ENCODE results near the gene INSR.

Gene INSR

DNA sequence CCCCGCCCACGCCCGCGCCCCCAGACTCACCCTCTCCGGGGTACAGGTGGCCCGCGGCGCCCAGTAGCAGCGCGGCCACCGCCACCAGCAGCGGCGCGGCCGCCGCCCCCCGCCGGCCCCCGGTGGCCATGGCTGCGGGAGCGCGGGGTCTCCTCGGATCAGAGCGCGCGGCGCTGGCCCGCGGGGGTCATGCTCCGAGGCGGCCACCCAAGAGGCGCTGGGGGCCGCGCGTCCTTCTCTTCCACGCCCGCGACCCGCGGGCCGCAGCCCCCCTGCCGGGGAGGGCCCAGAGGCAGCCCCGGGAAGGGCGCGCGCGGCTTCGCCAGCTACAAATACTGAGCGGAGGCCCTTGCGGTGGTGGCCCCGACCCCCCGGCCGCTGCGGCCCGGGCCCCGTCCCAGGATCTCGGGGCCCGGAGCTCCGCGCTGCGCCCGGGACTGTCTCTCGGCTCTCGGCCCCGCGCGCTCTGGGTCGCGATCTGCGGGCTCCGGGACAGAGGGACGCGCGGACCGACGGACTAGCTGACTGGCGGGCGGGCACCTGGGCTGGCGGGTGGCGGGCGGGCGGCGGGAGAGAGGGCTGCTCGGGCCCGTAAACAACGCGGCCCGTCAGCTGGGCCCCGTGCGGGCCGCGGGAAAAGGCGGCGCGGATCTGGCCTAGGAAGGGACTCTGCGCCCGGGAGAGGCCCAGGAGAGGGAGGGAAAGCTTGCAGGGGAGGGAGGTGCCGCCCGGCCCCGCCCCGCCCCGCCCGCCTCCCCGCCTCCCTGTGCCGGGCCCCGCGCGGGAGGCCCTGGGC, at the start of gene INSR:
Gene INSR (minus strand): TSS at position 653 of the 796 bp plus-strand sequence. CDS start 523 bp downstream, at position 130.
- TF ChIP-seq JUND (IDR thresholded peaks at IDR 0.05; ENCODE audit: low read depth): no peak
- in situ Hi-C loops (cut with HindIII; ENCODE audit: low pct_unique_long_range_greater_than_20kb, low sequenced_read_pairs): no loop called here
- DNase-seq (ENCODE audit: low read depth in 1 of 2, low spot score in 1 of 2): peak; percentile 91 to 97

DNA sequence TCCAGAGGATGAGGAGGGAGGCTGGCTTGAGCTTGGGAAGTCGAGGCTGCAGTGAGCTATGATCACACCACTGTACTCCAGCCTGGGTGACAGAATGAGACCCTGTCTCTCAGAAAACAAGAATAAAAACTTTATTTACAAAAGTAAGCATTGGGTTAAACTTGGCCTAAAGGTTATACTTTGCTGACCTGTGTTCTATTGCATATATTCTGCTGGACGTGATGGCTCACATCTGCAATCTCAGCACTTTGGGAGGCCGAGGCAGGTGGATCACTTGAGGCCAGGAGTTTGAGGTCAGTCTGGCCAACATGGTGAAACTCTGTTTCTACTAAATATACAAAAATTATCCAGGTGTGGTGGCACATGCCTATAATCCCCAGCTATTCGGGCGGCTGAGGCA, 47.9 kb upstream of the INSR start:
- DNase-seq (ENCODE audit: low read depth in 1 of 2, low spot score in 1 of 2): no peak
- no peak for TF ChIP-seq JUND (IDR thresholded peaks at IDR 0.05; ENCODE audit: low read depth)
- in situ Hi-C loops (cut with HindIII; ENCODE audit: low pct_unique_long_range_greater_than_20kb, low sequenced_read_pairs): no loop called here

- no peak for TF ChIP-seq JUND (IDR thresholded peaks at IDR 0.05; ENCODE audit: low read depth)
- DNase-seq (ENCODE audit: low read depth in 1 of 2, low spot score in 1 of 2): peak in 1 of 2 experiments; percentile 69
- in situ Hi-C loops (cut with HindIII; ENCODE audit: low pct_unique_long_range_greater_than_20kb, low sequenced_read_pairs): no loop called here
Measured at GRCh38 chr19:7340959-7341837, 47.0 kb upstream of the INSR start.

DNA sequence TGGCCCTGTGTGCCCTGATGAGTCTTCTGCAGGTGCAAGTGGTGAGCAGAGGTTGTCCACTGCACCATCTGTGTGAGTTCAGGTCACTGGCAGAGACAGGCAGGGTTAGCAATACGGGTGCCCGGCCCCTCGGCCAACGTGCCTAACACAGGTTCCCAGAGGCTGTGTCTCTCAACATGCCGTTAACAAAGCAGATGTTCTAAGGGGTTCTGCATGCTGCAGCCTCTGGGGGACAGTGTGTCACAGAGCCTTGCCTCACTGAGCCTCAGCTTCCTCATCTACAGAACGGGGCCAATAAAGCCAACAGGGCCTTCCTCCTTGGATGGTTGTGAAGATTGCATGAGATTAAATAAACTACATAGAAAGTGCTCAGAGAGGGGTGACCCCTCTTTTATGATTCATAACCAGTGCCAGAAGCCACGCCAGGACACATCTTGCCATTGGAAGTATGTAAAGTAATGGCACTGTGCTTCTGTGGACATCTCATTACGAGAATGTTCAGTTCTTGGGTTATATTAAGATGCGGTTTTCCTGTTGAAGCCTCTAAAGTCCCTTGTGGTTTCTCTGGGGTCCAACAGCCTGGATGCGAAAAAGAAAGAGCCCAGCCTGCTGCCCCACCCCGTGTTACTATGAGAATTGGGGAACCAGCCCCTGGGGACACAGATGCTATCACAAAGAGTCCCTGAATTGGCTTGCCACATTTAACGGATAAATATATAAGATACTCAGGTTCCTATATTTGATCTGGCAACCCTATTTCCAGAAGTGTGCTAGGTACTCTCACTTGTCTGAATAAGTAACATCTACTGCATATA, 43.4 kb upstream of the INSR start:
- no peak for TF ChIP-seq JUND (IDR thresholded peaks at IDR 0.05; ENCODE audit: low read depth)
- no peak for DNase-seq (ENCODE audit: low read depth in 1 of 2, low spot score in 1 of 2)
- in situ Hi-C loops (cut with HindIII; ENCODE audit: low pct_unique_long_range_greater_than_20kb, low sequenced_read_pairs): no loop called here

- no peak for TF ChIP-seq JUND (IDR thresholded peaks at IDR 0.05; ENCODE audit: low read depth)
- DNase-seq (ENCODE audit: low read depth in 1 of 2, low spot score in 1 of 2): no peak
- in situ Hi-C loops (cut with HindIII; ENCODE audit: low pct_unique_long_range_greater_than_20kb, low sequenced_read_pairs): no loop called here
Measured at GRCh38 chr19:7336321-7336973, 42.2 kb upstream of the INSR start.

DNA sequence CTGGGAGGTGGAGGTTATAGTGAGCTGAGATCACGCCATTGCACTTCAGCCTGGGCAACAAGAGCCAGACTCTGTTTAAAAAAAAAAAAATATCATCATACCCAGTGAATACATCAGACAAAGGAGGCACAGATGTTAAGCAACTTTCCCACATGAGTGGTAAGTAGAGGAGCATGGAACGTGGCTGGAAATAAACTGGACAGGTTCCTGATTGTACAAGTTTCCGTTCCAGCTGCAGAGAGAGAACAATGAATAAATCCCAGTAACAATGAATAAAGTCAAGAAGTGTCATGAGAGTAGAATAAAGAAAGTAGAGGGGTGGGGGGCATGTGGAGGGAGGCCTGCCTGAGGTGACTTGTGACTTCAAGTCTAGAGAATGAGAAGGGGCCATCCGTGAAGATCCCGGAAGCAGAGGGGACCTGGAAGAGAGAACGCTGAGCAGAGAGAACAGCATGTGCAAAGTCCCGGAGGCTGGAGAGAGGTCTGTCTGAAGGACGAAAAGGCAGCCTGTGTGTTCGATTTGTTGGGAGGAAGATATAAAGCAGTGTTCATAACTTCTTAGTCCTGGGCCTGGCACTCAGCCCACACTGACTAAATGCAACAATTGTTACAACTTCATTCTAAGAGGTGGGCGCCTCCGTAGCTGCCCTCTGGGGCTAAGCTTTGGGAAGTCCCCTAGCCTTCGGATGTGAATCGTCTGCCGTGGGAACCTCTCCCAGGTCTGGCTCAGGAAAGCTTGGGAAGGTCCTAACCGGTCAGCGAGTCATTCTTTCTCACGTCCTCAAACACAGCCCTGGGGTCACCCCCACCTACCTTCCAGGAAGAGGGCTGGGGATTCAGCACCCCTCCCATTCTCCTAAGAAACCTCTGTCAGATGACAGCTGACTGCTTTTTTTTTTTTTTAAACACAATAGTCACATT, 39.2 kb upstream of the INSR start:
- TF ChIP-seq JUND (IDR thresholded peaks at IDR 0.05; ENCODE audit: low read depth): no peak
- DNase-seq (ENCODE audit: low read depth in 1 of 2, low spot score in 1 of 2): no peak
- in situ Hi-C loops (cut with HindIII; ENCODE audit: low pct_unique_long_range_greater_than_20kb, low sequenced_read_pairs): no loop called here

GRCh38 chr19:7331446-7331845, 37.2 kb upstream of the INSR start:
- no peak for TF ChIP-seq JUND (IDR thresholded peaks at IDR 0.05; ENCODE audit: low read depth)
- in situ Hi-C loops (cut with HindIII; ENCODE audit: low pct_unique_long_range_greater_than_20kb, low sequenced_read_pairs): no loop called here
- DNase-seq (ENCODE audit: low read depth in 1 of 2, low spot score in 1 of 2): no peak

DNA sequence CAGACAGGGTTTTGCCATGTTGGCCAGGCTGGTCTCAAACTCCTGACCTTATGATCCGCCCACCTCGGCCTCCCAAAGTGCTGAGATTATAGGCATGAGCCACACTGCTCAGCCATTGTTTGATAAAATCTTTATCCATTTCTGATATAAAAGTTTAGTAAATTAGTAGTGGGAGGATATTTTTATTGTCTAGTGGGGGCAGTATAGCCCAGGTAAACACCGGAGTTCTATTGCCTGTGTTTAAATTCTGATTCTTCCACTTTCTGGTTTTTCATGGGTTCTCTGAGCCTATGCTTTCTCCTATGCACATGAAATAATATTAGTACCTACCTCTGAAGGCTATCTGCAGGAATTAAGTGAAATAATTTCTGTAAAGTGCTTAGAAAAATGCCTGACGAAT, 34.4 kb upstream of the INSR start:
- no peak for DNase-seq (ENCODE audit: low read depth in 1 of 2, low spot score in 1 of 2)
- TF ChIP-seq JUND (IDR thresholded peaks at IDR 0.05; ENCODE audit: low read depth): no peak
- in situ Hi-C loops (cut with HindIII; ENCODE audit: low pct_unique_long_range_greater_than_20kb, low sequenced_read_pairs): no loop called here

DNA sequence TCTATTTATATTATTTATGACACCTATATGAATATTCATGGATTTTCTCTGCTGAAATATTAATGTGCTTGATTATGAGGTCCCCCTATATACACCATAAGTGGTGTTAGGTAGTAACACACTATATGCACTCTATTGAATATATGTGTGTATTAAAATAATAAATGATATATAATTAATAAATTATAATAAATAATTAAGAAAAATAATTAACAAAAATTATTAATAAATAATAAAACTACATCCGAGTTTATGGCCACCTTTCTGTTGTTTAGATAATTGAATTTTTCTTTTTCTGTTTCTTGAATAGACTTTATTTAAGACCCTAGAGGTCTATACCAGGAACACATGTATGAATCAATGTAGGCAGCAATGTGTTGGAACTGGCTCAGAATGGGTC, 33.6 kb upstream of the INSR start:
- TF ChIP-seq JUND (IDR thresholded peaks at IDR 0.05; ENCODE audit: low read depth): no peak
- DNase-seq (ENCODE audit: low read depth in 1 of 2, low spot score in 1 of 2): no peak
- in situ Hi-C loops (cut with HindIII; ENCODE audit: low pct_unique_long_range_greater_than_20kb, low sequenced_read_pairs): no loop called here

- in situ Hi-C loops (cut with HindIII; ENCODE audit: low pct_unique_long_range_greater_than_20kb, low sequenced_read_pairs): no loop called here
- TF ChIP-seq JUND (IDR thresholded peaks at IDR 0.05; ENCODE audit: low read depth): no peak
- peak in 1 of 2 experiments; percentile 61 for DNase-seq (ENCODE audit: low read depth in 1 of 2, low spot score in 1 of 2)
Measured at GRCh38 chr19:7326105-7326877, 32.1 kb upstream of the INSR start.
